Endodermal cell (in vitro differentiated cells): ENCODE data around the gene EPC1. TPM values are rescaled to one million over a fixed set of nuclear protein-coding genes. Genes with fewer than 3 reads are reported as not detected.
"Not testable (repeated sequence)": the region's sequence is repeated elsewhere in the genome, so short reads cannot be mapped to it uniquely, and the experiment has no call there.

Experiments
- DNase-seq: peaks from one replicate; pipeline ENCODE4 v3.0.0-alpha.2; 2017
- H3K27ac ChIP-seq: 2 replicates; pipeline ENCODE4 v1.5.1; 2013; ENCODE audit warnings: mild to moderate bottlenecking, low read depth, low read length, moderate library complexity
- H3K27me3 ChIP-seq: 2 replicates; pipeline ENCODE4 v1.6.1; 2013; ENCODE audit warnings: mild to moderate bottlenecking, low read length, moderate library complexity; ENCODE audit not compliant: insufficient read depth, control insufficient read depth, poor library complexity, severe bottlenecking
- H3K36me3 ChIP-seq: 2 replicates; pipeline ENCODE4 v1.7.0; 2013; ENCODE audit warnings: mild to moderate bottlenecking, low read length, moderate library complexity; ENCODE audit not compliant: control insufficient read depth, insufficient read depth
- H3K4me1 ChIP-seq: one replicate; pipeline ENCODE4 v1.7.0; 2013; ENCODE audit warnings: low read length; ENCODE audit not compliant: control insufficient read depth, insufficient read depth
- H3K4me3 ChIP-seq: 2 replicates; pipeline ENCODE4 v1.5.1; 2013; ENCODE audit warnings: mild to moderate bottlenecking, low read length, moderate library complexity
- H3K9ac ChIP-seq: 2 replicates; pipeline ENCODE4 v1.6.1; 2013; ENCODE audit warnings: mild to moderate bottlenecking, low read length, moderate library complexity; ENCODE audit not compliant: poor library complexity, severe bottlenecking; ENCODE audit errors: extremely low read depth
- H3K9me3 ChIP-seq: 2 replicates; pipeline ENCODE4 v1.6.1; 2013; ENCODE audit warnings: mild to moderate bottlenecking, low read length, moderate library complexity; ENCODE audit not compliant: control insufficient read depth
- H3K27ac Mint-ChIP-seq: 2 replicates; pipeline ENCODE4 v1.8.0; 2020; ENCODE audit warnings: mixed read lengths
- H3K27me3 Mint-ChIP-seq: 2 replicates; pipeline ENCODE4 v1.8.0; 2021; ENCODE audit warnings: mild to moderate bottlenecking, mixed read lengths; ENCODE audit not compliant: insufficient read depth
- H3K36me3 Mint-ChIP-seq: 2 replicates; pipeline ENCODE4 v1.8.0; 2020; ENCODE audit warnings: low read depth, mixed read lengths
- H3K4me1 Mint-ChIP-seq: 2 replicates; pipeline ENCODE4 v1.8.0; 2020; ENCODE audit warnings: mixed read lengths
- H3K4me3 Mint-ChIP-seq: 2 replicates; pipeline ENCODE4 v1.8.0; 2020; ENCODE audit warnings: mild to moderate bottlenecking, moderate library complexity, mixed read lengths
- H3K9me3 Mint-ChIP-seq: 2 replicates; pipeline ENCODE4 v1.8.0; 2020; ENCODE audit warnings: mild to moderate bottlenecking, mixed read lengths
- CTCF ChIP-seq: fragments of 200-600 bp; sonication (generic); conservative IDR thresholded peaks from 2 replicates; pipeline ENCODE4 v1.5.0; 2021; ENCODE audit warnings: antibody characterized with exemption, mild to moderate bottlenecking
- WGBS, 2 experiments: methylation state at CpG; one replicate each; pipeline versions ENCODE4 v1.1.5 to v1.1.7; 2013; ENCODE audit warnings: missing lambda C conversion rate in 2 of 2, mixed read lengths in 1 of 2; ENCODE audit not compliant: insufficient coverage in 1 of 2, insufficient read length in 1 of 2; 5-methylcytosine and 5-hydroxymethylcytosine counted together
- total RNA-seq, 2 donors: library from RNA; stranded (reverse); fragmentation: NEBNext Ultra II Directional in 1 of 2; extraction: Animal tissue kit (Norgen Biotek cat#: 25700) in 1 of 2; gene quantifications; 2 replicates in 1 of 2; 3 replicates in 1 of 2; pipeline ENCODE4 v1.2.1, GENCODE V29; 2021

The EPC1 gene
- total RNA-seq, 2 donors from 2014 or later = 27.9 to 40.3 TPM

GRCh38 chr10:32366588-32366987, 19.6 kb upstream of the EPC1 start:
- Histone ChIP-seq H3K9ac (no peak overlapping the region), H3K36me3 (no peaks in the 10 kb centered on the region)
- H3K36me3 Mint-ChIP-seq = peaks cover 7% of the 10 kb centered on the region

GRCh38 chr10:32366111-32366510, 19.2 kb upstream of the EPC1 start:
- no peak overlapping the region for H3K4me3 ChIP-seq
- no peak overlapping the region for H3K9ac ChIP-seq
- TF ChIP-seq CTCF = no peak
- H3K27me3 ChIP-seq = no peaks in the 10 kb centered on the region
- no peak for DNase-seq
- no peaks in the 10 kb centered on the region for H3K27me3 Mint-ChIP-seq
- H3K4me1 Mint-ChIP-seq = peaks cover 23% of the 10 kb centered on the region
- no peak overlapping the region for H3K4me3 Mint-ChIP-seq
- H3K4me1 ChIP-seq = peaks cover 1% of the 10 kb centered on the region
- H3K36me3 Mint-ChIP-seq = peaks cover 7% of the 10 kb centered on the region
- H3K36me3 ChIP-seq = no peaks in the 10 kb centered on the region
- H3K9me3 ChIP-seq = no peaks in the 10 kb centered on the region
- H3K27ac ChIP-seq = no peak overlapping the region
- 94% methylated on average over 3 of the region's 4 CpGs; no CpG with 5 or more reads in 1 of the 2 experiments for WGBS, 2 experiments
- no peaks in the 10 kb centered on the region for H3K9me3 Mint-ChIP-seq
- no peak overlapping the region for H3K27ac Mint-ChIP-seq

More at GRCh38 chr10:32366588-32366987, 19.6 kb upstream of the EPC1 start:
- Mint-ChIP-seq H3K27me3 (no peaks in the 10 kb centered on the region), H3K9me3 (no peaks in the 10 kb centered on the region), H3K4me1 (peaks cover 19% of the 10 kb centered on the region), H3K4me3 (no peak overlapping the region), H3K27ac (no peak overlapping the region)
- Histone ChIP-seq H3K27ac (no peak overlapping the region), H3K27me3 (no peaks in the 10 kb centered on the region), H3K4me1 (no peaks in the 10 kb centered on the region), H3K4me3 (no peak overlapping the region), H3K9me3 (no peaks in the 10 kb centered on the region)
- DNase-seq = no peak
- TF ChIP-seq CTCF = no peak
- WGBS, 2 experiments = 87 to 88% methylated on average over 1 to 2 of the region's 3 CpGs

GRCh38 chr10:32365404-32365803, 18.4 kb upstream of the EPC1 start:
- H3K27ac ChIP-seq, H3K27me3 Mint-ChIP-seq, H3K4me3 ChIP-seq, H3K27me3 ChIP-seq, H3K27ac Mint-ChIP-seq, H3K36me3 ChIP-seq, H3K9me3 Mint-ChIP-seq, H3K36me3 Mint-ChIP-seq, DNase-seq, H3K4me3 Mint-ChIP-seq, H3K9ac ChIP-seq, H3K9me3 ChIP-seq, H3K4me1 ChIP-seq: not testable (repeated sequence)
- peaks cover 28% of the 10 kb centered on the region for H3K4me1 Mint-ChIP-seq
- 87 to 94% methylated on average over 6 to 8 of the region's 8 CpGs for WGBS, 2 experiments

- Histone ChIP-seq H3K4me3 (no peak overlapping the region), H3K27me3 (no peaks in the 10 kb centered on the region), H3K27ac (no peak overlapping the region), H3K9me3 (no peaks in the 10 kb centered on the region), H3K9ac (no peak overlapping the region), H3K4me1 (peaks cover 3% of the 10 kb centered on the region), H3K36me3 (no peaks in the 10 kb centered on the region)
- Mint-ChIP-seq H3K4me1 (peaks cover 31% of the 10 kb centered on the region), H3K36me3 (peaks cover 5% of the 10 kb centered on the region), H3K9me3 (no peaks in the 10 kb centered on the region), H3K4me3 (no peak overlapping the region), H3K27me3 (no peaks in the 10 kb centered on the region), H3K27ac (peak overlapping the region; percentile 56)
- TF ChIP-seq CTCF = no peak
- 92 to 100% methylated on average over 4 to 6 of the region's 6 CpGs for WGBS, 2 experiments
- DNase-seq = no peak
Measured at GRCh38 chr10:32362571-32362970, 15.6 kb upstream of the EPC1 start.
